T-helper 1 cell (primary cell): ENCODE data around the gene UNC50.

Experiments
- DNase-seq, 5 donors: peaks; one replicate each; pipeline ENCODE4 v3.0.0-alpha.2; 2012 to 2020

The UNC50 gene

GRCh38 chr2:98614024-98614739 lies 5.8 kb downstream of the UNC50 start:
- no peak for DNase-seq

DNA sequence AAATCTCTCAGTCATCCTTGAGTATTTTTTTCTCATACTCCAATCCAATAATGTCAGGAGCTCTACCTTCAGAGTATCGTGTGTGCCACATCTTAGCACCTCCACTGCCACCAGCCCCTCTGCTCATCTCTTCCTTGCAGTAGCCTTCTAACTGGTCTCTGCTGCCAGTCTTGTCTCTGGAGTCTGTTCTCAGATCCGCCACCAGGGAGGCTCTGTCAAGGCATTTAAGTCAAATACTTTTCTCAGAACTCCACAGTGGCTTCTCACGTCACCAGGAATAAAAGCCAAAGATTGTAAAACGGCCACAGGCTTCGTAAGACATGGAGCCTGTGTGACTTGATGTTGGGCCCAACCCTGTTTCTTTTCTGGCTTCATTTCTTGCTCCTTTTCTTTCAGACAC lies 7.1 kb downstream of the UNC50 start:
- no peak for DNase-seq

DNA sequence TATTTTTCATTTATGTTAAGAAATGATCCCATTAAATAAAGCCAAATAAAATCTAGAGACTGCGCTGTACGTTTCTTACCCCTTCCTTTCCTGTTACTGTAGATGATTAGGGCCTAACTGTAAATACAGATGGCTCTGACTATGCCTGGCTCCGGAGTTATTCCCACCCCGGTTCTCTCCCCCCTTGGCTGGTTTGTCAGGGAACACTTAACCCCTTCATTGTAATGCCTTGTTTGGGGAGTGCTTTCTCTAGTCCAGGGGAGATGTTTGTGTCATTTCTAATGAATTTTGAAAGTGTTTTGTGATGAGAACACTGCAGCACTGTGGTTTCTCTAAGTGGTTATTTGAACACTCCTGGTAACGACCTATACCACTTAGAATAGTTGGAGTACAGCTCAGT lies 8.8 kb downstream of the UNC50 start:
- no peak for DNase-seq

GRCh38 chr2:98623657-98624056 lies 15.3 kb downstream of the UNC50 start:
- no peak for DNase-seq

DNA sequence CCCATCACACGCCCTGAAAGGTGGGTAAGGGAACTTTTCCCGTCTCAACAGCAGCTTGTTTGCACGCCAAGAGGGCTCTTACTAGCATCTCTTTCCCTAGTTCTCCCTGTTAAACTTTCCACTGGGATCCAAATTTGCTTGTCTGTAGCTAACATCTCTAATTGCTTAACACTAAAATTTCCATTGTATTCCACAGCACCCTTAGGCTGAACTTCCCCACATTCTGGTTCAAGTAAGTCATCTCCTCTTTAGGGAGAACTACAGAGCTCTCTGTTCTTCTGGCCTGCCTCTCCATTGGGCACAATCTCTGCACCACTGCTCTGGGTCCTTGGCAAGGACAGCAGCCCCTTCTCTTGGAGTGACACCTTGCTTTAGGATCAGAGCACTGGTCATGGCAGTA lies 24.0 kb downstream of the UNC50 start:
- DNase-seq, result no peak

- DNase-seq, result peak in 3 of 5 donors; percentile 22 to 35 (median 34)
Observed at GRCh38 chr2:98634406-98635092, 26.2 kb downstream of the UNC50 start.

- peak in 4 of 5 donors; percentile 28 to 65 (median 38) for DNase-seq
Observed at GRCh38 chr2:98637401-98638147, 29.2 kb downstream of the UNC50 start.

DNA sequence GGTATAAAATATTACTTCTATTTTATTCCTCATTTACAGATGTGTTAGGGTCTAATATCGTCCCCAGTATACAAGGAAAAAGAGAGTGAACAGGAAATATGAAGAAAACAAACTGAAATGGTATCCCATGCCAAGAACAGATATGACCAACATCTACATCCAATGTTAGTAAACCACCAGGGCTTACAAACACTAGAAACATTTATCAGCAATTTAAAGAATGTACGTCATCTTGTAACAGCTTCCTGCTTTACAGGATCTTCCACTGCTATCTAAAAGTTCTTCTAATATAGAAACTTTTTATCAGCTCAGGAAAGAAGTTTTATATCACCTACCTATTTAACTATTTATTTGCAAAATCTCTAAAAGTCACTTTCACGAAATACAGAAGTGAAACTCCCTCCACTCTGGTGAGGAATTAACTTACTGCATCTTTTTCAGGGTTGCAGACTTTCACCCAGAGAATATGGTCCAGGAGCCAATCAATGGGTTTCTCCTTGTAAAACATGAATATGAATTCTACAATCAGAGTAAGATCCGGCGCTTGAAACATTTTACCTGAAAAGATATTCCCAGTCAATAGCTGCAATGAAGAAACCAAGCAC lies 35.2 kb downstream of the UNC50 start:
- no peak for DNase-seq

DNA sequence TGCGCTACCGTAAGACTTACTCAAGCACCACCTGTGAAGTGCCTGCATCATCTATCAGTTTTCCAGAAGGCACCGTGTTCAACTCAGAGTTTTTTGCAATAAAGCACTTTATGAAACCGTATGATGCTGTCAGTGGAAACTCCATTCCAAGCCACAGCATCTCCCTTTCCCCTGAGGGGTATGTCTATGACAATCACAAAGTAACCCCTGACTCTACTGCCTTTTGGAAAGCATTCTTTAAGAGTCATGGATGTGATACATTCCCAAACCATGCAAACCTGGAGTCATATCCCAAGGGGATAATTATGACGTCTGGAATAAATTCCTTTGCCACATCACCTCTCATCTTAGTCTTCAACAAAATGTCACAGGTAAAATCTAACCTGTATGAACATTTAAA lies 39.2 kb downstream of the UNC50 start:
- no peak for DNase-seq

DNA sequence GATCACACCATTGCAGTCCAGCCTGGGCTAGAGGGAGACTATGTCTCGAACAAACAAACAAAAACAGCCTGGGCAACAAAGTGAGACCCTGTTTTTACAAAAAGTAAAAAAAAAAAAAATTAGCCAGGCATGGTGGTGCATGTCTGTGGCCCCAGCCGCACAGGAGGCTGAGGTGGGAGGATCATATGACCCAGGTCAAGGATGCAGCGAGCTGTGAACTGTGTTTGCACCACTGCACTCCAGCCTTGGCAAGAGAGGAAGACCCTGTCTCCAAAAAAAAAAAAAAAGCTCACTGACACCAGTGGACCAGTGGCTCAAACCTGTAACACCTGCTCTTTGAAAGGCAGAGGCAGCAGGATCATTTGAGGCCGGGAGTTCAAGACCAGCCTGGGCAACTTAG lies 40.1 kb downstream of the UNC50 start:
- no peak for DNase-seq

GRCh38 chr2:98649135-98649991 lies 41.0 kb downstream of the UNC50 start:
- peak; percentile 48 to 85 (median 72) for DNase-seq

- no peak for DNase-seq
Observed at GRCh38 chr2:98649992-98650375, 41.6 kb downstream of the UNC50 start.

GRCh38 chr2:98650998-98651397 lies 42.6 kb downstream of the UNC50 start:
- DNase-seq, result no peak

GRCh38 chr2:98654699-98655495 lies 46.5 kb downstream of the UNC50 start:
- DNase-seq, result peak in 1 of 5 donors; percentile 17

- peak in 1 of 5 donors; percentile 17 for DNase-seq
Observed at GRCh38 chr2:98656800-98657199, 48.4 kb downstream of the UNC50 start.

GRCh38 chr2:98658816-98659490 lies 50.6 kb downstream of the UNC50 start:
- DNase-seq, result peak in 1 of 5 donors; percentile 47

DNA sequence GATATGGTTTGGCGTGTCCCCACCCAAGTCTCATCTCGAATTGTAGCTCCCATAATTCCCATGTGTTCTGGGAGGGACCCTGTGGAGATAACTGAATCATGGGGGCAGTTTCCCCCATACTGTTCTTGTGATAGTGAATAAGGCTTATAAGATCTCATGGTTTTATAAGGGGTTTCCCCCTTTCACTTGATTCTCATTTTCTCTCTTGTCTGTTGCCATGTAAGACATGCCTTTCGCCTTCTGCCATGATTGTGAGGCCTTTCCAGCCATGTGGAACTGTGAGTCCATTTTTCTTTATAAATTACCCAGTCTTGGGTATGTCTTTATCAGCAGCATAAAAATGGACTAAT lies 51.1 kb downstream of the UNC50 start:
- peak in 1 of 5 donors; percentile 22 for DNase-seq

- peak in 1 of 5 donors; percentile 71 for DNase-seq
Observed at GRCh38 chr2:98663511-98664090, 55.2 kb downstream of the UNC50 start.

- DNase-seq, result peak in 3 of 5 donors; percentile 22 to 93 (median 42)
Observed at GRCh38 chr2:98664323-98664722, 55.9 kb downstream of the UNC50 start.

DNA sequence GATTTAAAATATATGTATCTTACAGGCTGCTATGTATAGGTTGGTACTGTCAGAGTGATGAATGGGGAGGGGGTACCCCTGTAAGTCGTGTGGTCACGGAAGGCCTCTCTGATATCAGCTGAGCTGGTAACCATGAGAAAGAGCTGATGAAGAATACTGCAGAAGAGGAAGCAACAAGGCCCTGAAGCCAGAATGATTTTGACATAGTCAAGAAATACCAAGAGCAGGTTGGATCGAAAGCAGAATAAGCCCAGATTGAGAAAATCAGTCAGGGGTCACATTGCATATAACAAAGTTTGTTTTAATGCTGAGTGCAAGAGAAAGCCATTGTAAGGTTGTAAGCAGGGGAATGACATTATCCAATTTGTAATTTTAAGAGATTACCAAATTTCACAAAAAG lies 57.3 kb downstream of the UNC50 start:
- no peak for DNase-seq
